ENCODE measurements around the gene SYNDIG1. TPM values are rescaled to one million over a fixed set of nuclear protein-coding genes. Genes with fewer than 3 reads are reported as not detected.

Gene SYNDIG1
- total RNA-seq, 1 donor from 2014 or later = 0.49 TPM

DNA sequence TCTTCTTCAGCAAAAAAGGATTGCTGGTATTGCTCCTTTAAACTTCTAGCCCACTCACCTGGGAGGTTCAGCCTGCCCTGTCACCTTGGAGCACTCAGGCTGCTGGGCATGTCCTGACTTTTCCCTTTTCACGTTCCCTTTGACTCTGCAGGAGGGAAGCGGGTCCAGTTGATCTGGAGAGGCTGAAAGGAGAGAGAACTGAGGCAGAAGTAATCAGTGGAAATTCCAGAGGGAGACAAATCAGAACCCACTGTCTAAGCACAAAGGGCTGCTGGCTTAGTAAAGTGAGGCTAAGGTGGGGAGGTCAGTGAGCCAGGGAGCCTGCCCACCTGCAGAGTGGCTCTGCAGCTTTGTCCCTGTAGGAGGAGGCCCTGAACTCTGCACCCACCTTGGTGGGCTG, 9.7 kb upstream of the SYNDIG1 start:
- Mint-ChIP-seq H3K27ac (ENCODE audit: unreplicated experiment) (no peak overlapping the region), H3K4me3 (no peak overlapping the region), H3K27me3 (ENCODE audit: low read depth) (peaks cover 51% of the 10 kb centered on the region), H3K4me1 (peaks cover 37% of the 10 kb centered on the region), H3K9me3 (no peaks in the 10 kb centered on the region), H3K36me3 (ENCODE audit: low read depth) (no peaks in the 10 kb centered on the region)
- no peak for DNase-seq (ENCODE audit: low read depth, low spot score)
- TF ChIP-seq, protein P1, sequence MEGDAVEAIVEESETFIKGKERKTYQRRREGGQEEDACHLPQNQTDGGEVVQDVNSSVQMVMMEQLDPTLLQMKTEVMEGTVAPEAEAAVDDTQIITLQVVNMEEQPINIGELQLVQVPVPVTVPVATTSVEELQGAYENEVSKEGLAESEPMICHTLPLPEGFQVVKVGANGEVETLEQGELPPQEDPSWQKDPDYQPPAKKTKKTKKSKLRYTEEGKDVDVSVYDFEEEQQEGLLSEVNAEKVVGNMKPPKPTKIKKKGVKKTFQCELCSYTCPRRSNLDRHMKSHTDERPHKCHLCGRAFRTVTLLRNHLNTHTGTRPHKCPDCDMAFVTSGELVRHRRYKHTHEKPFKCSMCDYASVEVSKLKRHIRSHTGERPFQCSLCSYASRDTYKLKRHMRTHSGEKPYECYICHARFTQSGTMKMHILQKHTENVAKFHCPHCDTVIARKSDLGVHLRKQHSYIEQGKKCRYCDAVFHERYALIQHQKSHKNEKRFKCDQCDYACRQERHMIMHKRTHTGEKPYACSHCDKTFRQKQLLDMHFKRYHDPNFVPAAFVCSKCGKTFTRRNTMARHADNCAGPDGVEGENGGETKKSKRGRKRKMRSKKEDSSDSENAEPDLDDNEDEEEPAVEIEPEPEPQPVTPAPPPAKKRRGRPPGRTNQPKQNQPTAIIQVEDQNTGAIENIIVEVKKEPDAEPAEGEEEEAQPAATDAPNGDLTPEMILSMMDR (conservative IDR thresholded peaks at IDR 0.05) = no peak

DNA sequence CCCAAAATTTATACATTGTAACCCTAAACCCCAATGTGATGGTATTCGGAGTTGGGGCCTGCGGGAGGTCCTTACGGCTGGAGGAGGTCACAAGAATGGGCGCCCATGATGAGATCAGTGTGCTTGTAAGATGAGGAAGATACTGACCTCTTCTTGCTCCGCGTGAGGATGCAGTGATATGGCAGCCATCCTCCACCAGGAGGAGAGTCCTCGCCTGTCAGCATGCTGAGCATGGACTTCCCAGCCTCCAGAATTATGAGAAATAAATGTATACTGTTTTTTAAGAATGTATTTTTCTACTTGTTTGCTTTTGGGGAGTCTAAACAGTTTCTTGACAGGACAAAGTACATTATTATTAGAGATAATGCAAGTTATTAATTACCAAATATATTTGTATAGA, 8.7 kb upstream of the SYNDIG1 start:
- no peak overlapping the region for H3K27ac Mint-ChIP-seq (ENCODE audit: unreplicated experiment)
- H3K4me3 Mint-ChIP-seq = no peak overlapping the region
- H3K4me1 Mint-ChIP-seq = peaks cover 33% of the 10 kb centered on the region
- no peak for DNase-seq (ENCODE audit: low read depth, low spot score)
- TF ChIP-seq, protein P1 (conservative IDR thresholded peaks at IDR 0.05) = peak; percentile 15
- H3K9me3 Mint-ChIP-seq = no peaks in the 10 kb centered on the region
- H3K27me3 Mint-ChIP-seq (ENCODE audit: low read depth) = peaks cover 59% of the 10 kb centered on the region
- H3K36me3 Mint-ChIP-seq (ENCODE audit: low read depth) = no peaks in the 10 kb centered on the region

DNA sequence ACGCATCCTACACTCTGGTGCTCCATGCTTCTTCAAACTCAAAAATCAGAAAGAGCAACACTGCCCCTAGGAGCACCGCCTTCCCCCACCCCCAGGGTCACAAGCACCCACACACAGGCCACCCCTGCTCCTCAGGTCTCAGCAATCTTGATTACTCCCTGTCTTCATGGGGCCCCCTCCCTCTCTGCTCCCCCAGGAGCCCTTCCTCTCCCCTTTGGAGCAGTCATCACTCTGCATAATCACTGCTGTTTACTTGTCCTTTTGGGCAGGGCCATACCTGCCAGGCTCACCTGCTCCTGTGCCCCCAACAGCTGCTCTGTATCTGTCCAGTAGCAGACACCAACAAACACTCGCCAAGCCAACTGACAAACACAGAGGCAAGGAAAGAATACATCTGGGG, 7.6 kb upstream of the SYNDIG1 start:
- no peaks in the 10 kb centered on the region for H3K9me3 Mint-ChIP-seq
- peaks cover 60% of the 10 kb centered on the region for H3K27me3 Mint-ChIP-seq (ENCODE audit: low read depth)
- TF ChIP-seq, protein P1 (conservative IDR thresholded peaks at IDR 0.05) = no peak
- peak overlapping the region; percentile 81 for H3K27ac Mint-ChIP-seq (ENCODE audit: unreplicated experiment)
- no peak for DNase-seq (ENCODE audit: low read depth, low spot score)
- H3K4me3 Mint-ChIP-seq = no peak overlapping the region
- H3K4me1 Mint-ChIP-seq = peaks cover 26% of the 10 kb centered on the region
- H3K36me3 Mint-ChIP-seq (ENCODE audit: low read depth) = no peaks in the 10 kb centered on the region

DNA sequence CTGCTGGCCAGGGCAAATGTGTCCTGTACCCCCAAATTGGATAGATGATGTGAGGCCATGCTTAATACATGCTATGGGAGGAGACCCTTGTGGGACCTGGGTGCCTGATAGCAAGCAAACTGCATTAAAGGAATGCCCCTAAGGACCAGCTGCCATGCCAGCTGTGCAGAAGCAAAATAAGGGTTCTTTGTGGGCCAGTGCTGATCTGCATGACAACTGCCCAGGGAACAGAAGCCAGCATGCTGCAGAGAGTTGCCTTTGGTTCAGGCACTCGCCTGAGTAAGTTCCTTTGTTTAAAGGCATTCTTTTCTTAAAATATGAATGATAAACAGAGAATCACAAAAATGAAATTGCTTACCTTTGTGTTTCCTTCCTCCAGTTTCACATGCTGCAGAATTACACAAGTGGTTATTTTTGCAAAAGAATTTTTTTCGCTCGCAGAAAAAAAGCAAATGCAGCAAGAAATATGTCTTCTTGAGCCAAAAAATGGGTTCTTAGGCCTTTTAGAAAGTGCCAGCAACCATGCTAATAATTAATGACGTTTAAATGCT, 6.9 kb upstream of the SYNDIG1 start:
- Mint-ChIP-seq H3K4me3 (peak overlapping the region; percentile 38), H3K27ac (ENCODE audit: unreplicated experiment) (no peak overlapping the region), H3K4me1 (peaks cover 28% of the 10 kb centered on the region), H3K36me3 (ENCODE audit: low read depth) (no peaks in the 10 kb centered on the region), H3K9me3 (no peaks in the 10 kb centered on the region), H3K27me3 (ENCODE audit: low read depth) (peaks cover 63% of the 10 kb centered on the region)
- TF ChIP-seq, protein P1 (conservative IDR thresholded peaks at IDR 0.05) = no peak
- no peak for DNase-seq (ENCODE audit: low read depth, low spot score)

DNA sequence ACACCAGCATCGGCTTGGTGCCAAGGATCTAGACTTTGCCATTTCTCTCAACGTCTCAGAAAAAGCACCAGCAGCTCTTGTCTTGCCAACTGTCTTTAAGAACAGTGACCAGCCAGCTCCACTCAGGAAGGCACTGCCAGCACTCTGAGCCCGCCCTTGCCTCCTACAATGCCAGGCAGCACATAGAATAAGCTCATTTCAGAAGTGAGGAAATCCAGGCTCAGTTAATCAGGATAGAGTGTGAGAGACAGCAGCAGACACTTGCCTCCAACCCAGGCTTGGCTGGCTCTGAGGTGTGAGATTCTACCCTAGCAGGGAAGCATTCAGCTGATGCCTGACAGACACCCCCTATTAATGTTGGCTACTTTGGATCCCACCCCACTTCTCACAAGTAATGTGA, 4.3 kb upstream of the SYNDIG1 start:
- no peak for DNase-seq (ENCODE audit: low read depth, low spot score)
- TF ChIP-seq, protein P1 (conservative IDR thresholded peaks at IDR 0.05) = no peak
- no peaks in the 10 kb centered on the region for H3K9me3 Mint-ChIP-seq
- H3K36me3 Mint-ChIP-seq (ENCODE audit: low read depth) = no peaks in the 10 kb centered on the region
- no peak overlapping the region for H3K27ac Mint-ChIP-seq (ENCODE audit: unreplicated experiment)
- no peak overlapping the region for H3K4me3 Mint-ChIP-seq
- H3K4me1 Mint-ChIP-seq = peaks cover 29% of the 10 kb centered on the region
- H3K27me3 Mint-ChIP-seq (ENCODE audit: low read depth) = peaks cover 69% of the 10 kb centered on the region
